Body of pancreas (tissue), 4 donors: Measurements from ENCODE around the gene CCDC70.

Source experiments
- CTCF ChIP-seq, 7 experiments: fragments of 450-650 bp in 4 of 7; fragments of 200-600 bp in 3 of 7; sonication (generic) in 3 of 7; IDR thresholded peaks; one replicate each; pipeline ENCODE4 v1.5.1; 2016 to 2019; ENCODE audit warnings: antibody characterized with exemption in 7 of 7
- POLR2A ChIP-seq, 3 donors: fragments of 450-650 bp; IDR thresholded peaks; one replicate each; pipeline ENCODE4 v1.6.1; 2016; ENCODE audit warnings: antibody characterized with exemption in 3 of 3, mild to moderate bottlenecking in 2 of 3

- no peak for TF ChIP-seq POLR2A (IDR thresholded peaks at IDR 0.05)
- no peak for TF ChIP-seq CTCF (IDR thresholded peaks at IDR 0.05)
Observed at GRCh38 chr13:51825681-51826254, 36.0 kb upstream of the CCDC70 start.
